Endothelial cell of umbilical vein (primary cell): ENCODE data around the gene AGBL5. TPM values are rescaled to one million over a fixed set of nuclear protein-coding genes. Genes with fewer than 3 reads are reported as not detected.

Experiments
- BruUV-seq: library from RNA; stranded (reverse); fragments of 400-500 nt; replicated peaks from 2 replicates; lab custom pipeline; 2021; lab: Mats Ljungman, UMichigan
- CTCF ChIA-PET: fragments of 300-600, 350-600 bp; sonication (Branson Sonifier 250); formaldehyde crosslinking; loops from one replicate; lab custom pipeline; 2021; ENCODE audit warnings: antibody characterized with exemption, inconsistent platforms; lab: Charles Lee
- POLR2A ChIA-PET: fragments of 300-600, 350-600 bp; sonication (Branson Sonifier 250); formaldehyde crosslinking; loops from one replicate; lab custom pipeline; 2021; ENCODE audit warnings: antibody characterized with exemption, inconsistent platforms; lab: Charles Lee
- DNase-seq: peaks from one replicate; pipeline ENCODE4 v3.0.0-alpha.2; 2011; ENCODE audit warnings: low read depth, low spot score
- FAIRE-seq: peaks from 2 replicates; lab custom pipeline; 2011; peaks lifted over from hg19 to GRCh38; lab: Jason Lieb, UNC
- H2AFZ ChIP-seq: 2 replicates; pipeline ENCODE4 v1.6.0; 2012; ENCODE audit warnings: low read depth, low read length, control low read depth, inconsistent platforms
- H3K27ac ChIP-seq: 2 replicates; pipeline ENCODE4 v1.5.1; 2011; ENCODE audit warnings: low read depth, mild to moderate bottlenecking, control low read depth, low read length, moderate library complexity; ENCODE audit not compliant: insufficient read depth
- H3K27me3 ChIP-seq, 2 experiments: 2 replicates each; pipeline versions ENCODE4 v1.6.0 to v1.6.1; 2011; ENCODE audit warnings: low read length in 2 of 2, mixed read lengths in 1 of 2; ENCODE audit not compliant: control insufficient read depth in 2 of 2, insufficient read depth in 2 of 2
- H3K36me3 ChIP-seq, 2 experiments: 2 replicates in 1 of 2; 3 replicates in 1 of 2; pipeline ENCODE4 v1.5.1; 2011; ENCODE audit warnings: low read length in 2 of 2, mild to moderate bottlenecking in 1 of 2, moderate library complexity in 1 of 2; ENCODE audit not compliant: control insufficient read depth in 2 of 2, insufficient read depth in 2 of 2; ENCODE audit errors: extremely low read depth in 1 of 2
- H3K4me1 ChIP-seq: 3 replicates; pipeline ENCODE4 v1.5.1; 2011; ENCODE audit warnings: mild to moderate bottlenecking, low read length; ENCODE audit not compliant: control insufficient read depth, insufficient read depth; ENCODE audit errors: extremely low read depth
- H3K4me2 ChIP-seq: 2 replicates; pipeline ENCODE4 v1.6.1; 2011; ENCODE audit warnings: low read length, control low read depth, mixed read lengths; ENCODE audit not compliant: insufficient read depth
- H3K4me3 ChIP-seq, 3 experiments: fragments of 200-600 bp in 1 of 3; sonication (generic), shearing (Covaris generic) in 1 of 3; replicated peaks in 1 of 3; 2 replicates each; pipeline ENCODE4 v1.5.1; 2011 to 2016; ENCODE audit warnings: control low read depth in 3 of 3, low read length in 3 of 3, mild to moderate bottlenecking in 2 of 3, inconsistent platforms in 1 of 3, low read depth in 1 of 3, moderate library complexity in 1 of 3; ENCODE audit not compliant: insufficient read depth in 1 of 3
- H3K79me2 ChIP-seq: 2 replicates; pipeline ENCODE4 v1.6.0; 2012; ENCODE audit warnings: low read length, inconsistent platforms; ENCODE audit not compliant: control insufficient read depth, insufficient read depth
- H3K9ac ChIP-seq: replicated peaks from 2 replicates; pipeline ENCODE3; 2011; ENCODE audit warnings: low read length, control low read depth; ENCODE audit not compliant: insufficient read depth; ENCODE audit errors: extremely low read depth
- H3K9me1 ChIP-seq: replicated peaks from 3 replicates; pipeline ENCODE4 v1.6.0; 2011; ENCODE audit warnings: mild to moderate bottlenecking, low read length; ENCODE audit not compliant: control insufficient read depth, insufficient read depth; ENCODE audit errors: extremely low read depth
- H3K9me3 ChIP-seq: replicated peaks from 2 replicates; pipeline ENCODE4 v1.5.1; 2012; ENCODE audit warnings: low read length, inconsistent platforms; ENCODE audit not compliant: control insufficient read depth, insufficient read depth
- H4K20me1 ChIP-seq: replicated peaks from 2 replicates; pipeline ENCODE3; 2011; ENCODE audit warnings: mild to moderate bottlenecking, low read length; ENCODE audit not compliant: control insufficient read depth, insufficient read depth; ENCODE audit errors: extremely low read depth
- CTCF ChIP-seq, 2 donors: IDR thresholded peaks; 1 replicate in 1 of 2; 2 replicates in 1 of 2; pipeline ENCODE4 v1.5.1; 2011; ENCODE audit warnings: low read length in 2 of 2, mild to moderate bottlenecking in 2 of 2, moderate library complexity in 2 of 2, control low read depth in 1 of 2, inconsistent platforms in 1 of 2, low read depth in 1 of 2; ENCODE audit not compliant: insufficient read depth in 1 of 2; ENCODE audit errors: extremely low read depth in 1 of 2
- EZH2 ChIP-seq: IDR thresholded peaks from 2 replicates; pipeline ENCODE4 v1.6.1; 2012; ENCODE audit warnings: borderline replicate concordance, low read depth, mild to moderate bottlenecking, moderate library complexity, low read length, inconsistent platforms; ENCODE audit not compliant: severe bottlenecking
- FOS ChIP-seq: IDR thresholded peaks from 2 replicates; pipeline ENCODE4 v1.6.1; 2011; ENCODE audit warnings: mild to moderate bottlenecking, low read length, moderate library complexity, borderline replicate concordance; ENCODE audit not compliant: insufficient read depth
- GATA2 ChIP-seq: IDR thresholded peaks from 2 replicates; pipeline ENCODE4 v1.7.0; 2011; ENCODE audit warnings: low read depth, mild to moderate bottlenecking, moderate library complexity, mixed read lengths, low read length; ENCODE audit not compliant: insufficient read length, insufficient read depth
- JUN ChIP-seq: IDR thresholded peaks from 2 replicates; pipeline ENCODE4 v1.6.1; 2011; ENCODE audit warnings: borderline replicate concordance, low read depth; ENCODE audit not compliant: insufficient read length, insufficient read depth
- MAX ChIP-seq: IDR thresholded peaks from 2 replicates; pipeline ENCODE4 v1.6.1; 2011; ENCODE audit not compliant: insufficient read depth, insufficient read length
- MYC ChIP-seq: IDR thresholded peaks from one replicate; pipeline ENCODE4 v1.6.1; 2011; ENCODE audit warnings: mild to moderate bottlenecking, low read depth, low read length
- POLR2A ChIP-seq: IDR thresholded peaks from 2 replicates; pipeline ENCODE4 v1.6.1; 2012; ENCODE audit warnings: low read depth, mild to moderate bottlenecking, control low read depth, low read length
- POLR2AphosphoS5 ChIP-seq: IDR thresholded peaks from 2 replicates; pipeline ENCODE4 v1.6.1; 2012; ENCODE audit warnings: low read depth, mild to moderate bottlenecking, control low read depth, low read length, moderate library complexity; ENCODE audit not compliant: insufficient read depth
- dilution Hi-C: fragments of 300-500 bp; cut with MboI; formaldehyde crosslinking; loops from one replicate; pipeline ENCODE4 v1.15.0; 2019; ENCODE audit warnings: low sequenced_read_pairs; ENCODE audit not compliant: extremely low pct_ligation_motif_present
- intact Hi-C: fragments of 100-400 bp; cut with micrococcal nuclease; formaldehyde crosslinking; loops from one replicate; pipeline ENCODE4 v1.10.0; 2022
- polyA plus RNA-seq, 4 experiments: library from polyadenylated mRNA; depleted of rRNA in 3 of 4; stranded (reverse) in 3 of 4; unstranded in 1 of 4; fragments of >200 nt; gene quantifications; 2 replicates each; pipeline versions ENCODE4 v1.2.1 to v1.2.3, GENCODE V29; 2011 to 2012; ENCODE audit warnings: missing spikeins in 1 of 4
- total RNA-seq: library from RNA; stranded (reverse); gene quantifications from 2 replicates; pipeline ENCODE4 v1.2.3, GENCODE V29; 2021

Gene AGBL5
- total and polyA plus RNA-seq, 2 donors (not counting 3 experiments of a cell fraction or from before 2014, with no cell fraction given), result 28.2 to 41.9 TPM

DNA sequence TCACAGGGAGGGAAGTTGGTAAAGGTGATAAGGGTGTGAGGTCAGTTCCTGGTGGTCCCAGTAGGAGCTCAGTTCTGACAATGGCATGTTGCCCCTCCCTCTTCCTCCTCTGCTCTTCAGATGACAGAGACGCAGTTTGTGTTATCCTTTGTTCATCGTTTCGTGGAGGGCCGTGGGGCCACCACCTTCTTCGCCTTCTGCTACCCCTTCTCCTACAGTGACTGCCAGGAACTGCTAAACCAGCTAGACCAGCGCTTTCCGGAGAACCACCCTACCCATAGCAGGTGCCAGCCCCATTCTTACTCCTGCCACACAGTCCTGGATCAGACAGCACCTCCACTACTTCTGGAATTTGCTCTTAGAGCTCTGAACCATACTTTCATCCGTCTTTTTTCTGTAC lies 2.3 kb downstream of the AGBL5 start:
- peaks cover 3 to 28% of the 10 kb centered on the region in 2 experiments for H3K36me3 ChIP-seq
- H2AFZ ChIP-seq, result no peak overlapping the region
- no peak overlapping the region for H3K4me2 ChIP-seq
- dilution Hi-C loops (no loop called here), intact Hi-C loops (no loop called here)
- FAIRE-seq (no peak), DNase-seq (no peak)
- H4K20me1 ChIP-seq, result no peaks in the 10 kb centered on the region
- H3K27me3 ChIP-seq, result no peaks in the 10 kb centered on the region
- H3K9ac ChIP-seq, result no peak overlapping the region
- CTCF ChIA-PET, result interaction anchor here (0.6 to 5.9 kb wide), 2 partner anchors 32 to 92 kb away, joined by 3 to 34 read pairs; no protein-coding TSS in a partner anchor
- no peak for TF ChIP-seq JUN
- TF ChIP-seq EZH2, result no peak
- no peak for TF ChIP-seq MAX
- no peak for TF ChIP-seq GATA2
- TF ChIP-seq POLR2AphosphoS5, result no peak
- no peak for TF ChIP-seq POLR2A
- no peak for TF ChIP-seq CTCF (IDR thresholded peaks at IDR 0.05; ENCODE audit: extremely low read depth in 1 of 2, insufficient read depth in 1 of 2, low read depth in 1 of 2, low read length in 2 of 2)
- no peak for TF ChIP-seq FOS
- TF ChIP-seq MYC, result no peak
- H3K9me3 ChIP-seq, result no peaks in the 10 kb centered on the region
- no peak overlapping the region for H3K27ac ChIP-seq
- H3K79me2 ChIP-seq, result no peaks in the 10 kb centered on the region
- POLR2A ChIA-PET, result no interaction called here
- no peaks in the 10 kb centered on the region for H3K9me1 ChIP-seq
- no peak overlapping the region for H3K4me3 ChIP-seq
- peaks cover 12% of the 10 kb centered on the region for H3K4me1 ChIP-seq
- BruUV-seq, result no TSS peak
